Measurements from ENCODE around the gene SNX10. TPM values are rescaled to one million over a fixed set of nuclear protein-coding genes. Genes with fewer than 3 reads are reported as not detected.
A peak's percentile ranks its signal among the peaks of the same experiment; 100 is the strongest.

Gene SNX10
- total and polyA plus RNA-seq, 9 donors = 1.2 to 3.3 (median 1.6) TPM

GRCh38 chr7:26365077-26365900, 73.6 kb downstream of the SNX10 start:
- Histone ChIP-seq H3K4me3 (ENCODE audit: low read length) (no peak overlapping the region), H3K9me3 (replicated peaks; ENCODE audit: control insufficient read depth, low read depth, low read length) (no peaks in the 10 kb centered on the region), H3K27ac (ENCODE audit: low read length) (no peak overlapping the region), H3K27me3 (ENCODE audit: control insufficient read depth, insufficient read depth, low read length) (no peaks in the 10 kb centered on the region), H3K36me3 (ENCODE audit: control insufficient read depth, insufficient read depth, low read length) (no peaks in the 10 kb centered on the region), H3K4me1 (ENCODE audit: control insufficient read depth, insufficient read depth, low read length) (no peaks in the 10 kb centered on the region)
- 24% methylated on average over 6 of the region's 13 CpGs for WGBS (ENCODE audit: insufficient coverage)
- peak; percentile 90 for DNase-seq

- H3K36me3 ChIP-seq (ENCODE audit: control insufficient read depth, insufficient read depth, low read length) = no peaks in the 10 kb centered on the region
- no peaks in the 10 kb centered on the region for H3K9me3 ChIP-seq (replicated peaks; ENCODE audit: control insufficient read depth, low read depth, low read length)
- no peak for DNase-seq
- H3K4me1 ChIP-seq (ENCODE audit: control insufficient read depth, insufficient read depth, low read length) = no peaks in the 10 kb centered on the region
- no peak overlapping the region for H3K4me3 ChIP-seq (ENCODE audit: low read length)
- no peaks in the 10 kb centered on the region for H3K27me3 ChIP-seq (ENCODE audit: control insufficient read depth, insufficient read depth, low read length)
- H3K27ac ChIP-seq (ENCODE audit: low read length) = no peak overlapping the region
Measured at GRCh38 chr7:26365901-26366275, 74.2 kb downstream of the SNX10 start.

- Histone ChIP-seq H3K36me3 (ENCODE audit: control insufficient read depth, insufficient read depth, low read length) (no peaks in the 10 kb centered on the region), H3K9me3 (replicated peaks; ENCODE audit: control insufficient read depth, low read depth, low read length) (no peaks in the 10 kb centered on the region), H3K27ac (ENCODE audit: low read length) (no peak overlapping the region), H3K4me1 (ENCODE audit: control insufficient read depth, insufficient read depth, low read length) (no peaks in the 10 kb centered on the region), H3K27me3 (ENCODE audit: control insufficient read depth, insufficient read depth, low read length) (no peaks in the 10 kb centered on the region), H3K4me3 (ENCODE audit: low read length) (no peak overlapping the region)
- 89% methylated on average over 2 of the region's 6 CpGs for WGBS (ENCODE audit: insufficient coverage)
- DNase-seq = no peak
Measured at GRCh38 chr7:26367219-26367711, 75.6 kb downstream of the SNX10 start.

- H3K4me1 ChIP-seq (ENCODE audit: control insufficient read depth, insufficient read depth, low read length) = no peaks in the 10 kb centered on the region
- H3K27ac ChIP-seq (ENCODE audit: low read length) = no peak overlapping the region
- no peaks in the 10 kb centered on the region for H3K27me3 ChIP-seq (ENCODE audit: control insufficient read depth, insufficient read depth, low read length)
- WGBS (ENCODE audit: insufficient coverage) = no CpG with 5 or more reads among the region's 2 CpGs
- H3K36me3 ChIP-seq (ENCODE audit: control insufficient read depth, insufficient read depth, low read length) = no peaks in the 10 kb centered on the region
- H3K4me3 ChIP-seq (ENCODE audit: low read length) = no peak overlapping the region
- H3K9me3 ChIP-seq (replicated peaks; ENCODE audit: control insufficient read depth, low read depth, low read length) = no peaks in the 10 kb centered on the region
- DNase-seq = no peak
Measured at GRCh38 chr7:26368542-26368941, 76.9 kb downstream of the SNX10 start.

GRCh38 chr7:26369593-26369992, 77.9 kb downstream of the SNX10 start:
- no peaks in the 10 kb centered on the region for H3K9me3 ChIP-seq (replicated peaks; ENCODE audit: control insufficient read depth, low read depth, low read length)
- H3K27me3 ChIP-seq (ENCODE audit: control insufficient read depth, insufficient read depth, low read length) = peaks cover under 1% of the 10 kb centered on the region
- no peaks in the 10 kb centered on the region for H3K4me1 ChIP-seq (ENCODE audit: control insufficient read depth, insufficient read depth, low read length)
- DNase-seq = peak; percentile 84
- H3K36me3 ChIP-seq (ENCODE audit: control insufficient read depth, insufficient read depth, low read length) = no peaks in the 10 kb centered on the region
- no CpG with 5 or more reads among the region's 4 CpGs for WGBS (ENCODE audit: insufficient coverage)
- no peak overlapping the region for H3K27ac ChIP-seq (ENCODE audit: low read length)
- H3K4me3 ChIP-seq (ENCODE audit: low read length) = no peak overlapping the region

GRCh38 chr7:26370011-26370410, 78.3 kb downstream of the SNX10 start:
- Histone ChIP-seq H3K9me3 (replicated peaks; ENCODE audit: control insufficient read depth, low read depth, low read length) (no peaks in the 10 kb centered on the region), H3K27ac (ENCODE audit: low read length) (no peak overlapping the region), H3K27me3 (ENCODE audit: control insufficient read depth, insufficient read depth, low read length) (peaks cover 2% of the 10 kb centered on the region), H3K36me3 (ENCODE audit: control insufficient read depth, insufficient read depth, low read length) (no peaks in the 10 kb centered on the region), H3K4me3 (ENCODE audit: low read length) (no peak overlapping the region), H3K4me1 (ENCODE audit: control insufficient read depth, insufficient read depth, low read length) (no peaks in the 10 kb centered on the region)
- WGBS (ENCODE audit: insufficient coverage) = 80% methylated on average over 2 of the region's 5 CpGs
- DNase-seq = peak; percentile 37

- Histone ChIP-seq H3K9me3 (replicated peaks; ENCODE audit: control insufficient read depth, low read depth, low read length) (no peaks in the 10 kb centered on the region), H3K4me3 (ENCODE audit: low read length) (no peak overlapping the region), H3K4me1 (ENCODE audit: control insufficient read depth, insufficient read depth, low read length) (peaks cover 8% of the 10 kb centered on the region), H3K27me3 (ENCODE audit: control insufficient read depth, insufficient read depth, low read length) (peaks cover 17% of the 10 kb centered on the region), H3K36me3 (ENCODE audit: control insufficient read depth, insufficient read depth, low read length) (no peaks in the 10 kb centered on the region), H3K27ac (ENCODE audit: low read length) (no peak overlapping the region)
- no CpG with 5 or more reads among the region's 3 CpGs for WGBS (ENCODE audit: insufficient coverage)
- DNase-seq = no peak
Measured at GRCh38 chr7:26372249-26372648, 80.6 kb downstream of the SNX10 start.

GRCh38 chr7:26372704-26373103, 81.0 kb downstream of the SNX10 start:
- H3K36me3 ChIP-seq (ENCODE audit: control insufficient read depth, insufficient read depth, low read length) = no peaks in the 10 kb centered on the region
- H3K9me3 ChIP-seq (replicated peaks; ENCODE audit: control insufficient read depth, low read depth, low read length) = no peaks in the 10 kb centered on the region
- no peak overlapping the region for H3K4me3 ChIP-seq (ENCODE audit: low read length)
- no peak for DNase-seq
- no peak overlapping the region for H3K27ac ChIP-seq (ENCODE audit: low read length)
- WGBS (ENCODE audit: insufficient coverage) = no CpG with 5 or more reads among the region's 2 CpGs
- H3K4me1 ChIP-seq (ENCODE audit: control insufficient read depth, insufficient read depth, low read length) = peaks cover 8% of the 10 kb centered on the region
- H3K27me3 ChIP-seq (ENCODE audit: control insufficient read depth, insufficient read depth, low read length) = peaks cover 20% of the 10 kb centered on the region

- no peak overlapping the region for H3K4me3 ChIP-seq (ENCODE audit: low read length)
- WGBS (ENCODE audit: insufficient coverage) = no CpG with 5 or more reads among the region's 6 CpGs
Measured at GRCh38 chr7:26374647-26375373, 83.1 kb downstream of the SNX10 start.

GRCh38 chr7:26375726-26376174, 84.1 kb downstream of the SNX10 start:
- Histone ChIP-seq H3K36me3 (ENCODE audit: control insufficient read depth, insufficient read depth, low read length) (no peaks in the 10 kb centered on the region), H3K27ac (ENCODE audit: low read length) (no peak overlapping the region), H3K4me3 (ENCODE audit: low read length) (no peak overlapping the region), H3K4me1 (ENCODE audit: control insufficient read depth, insufficient read depth, low read length) (peaks cover 8% of the 10 kb centered on the region), H3K27me3 (ENCODE audit: control insufficient read depth, insufficient read depth, low read length) (peaks cover 31% of the 10 kb centered on the region), H3K9me3 (replicated peaks; ENCODE audit: control insufficient read depth, low read depth, low read length) (no peaks in the 10 kb centered on the region)
- WGBS (ENCODE audit: insufficient coverage) = 10% methylated on average over 9 of the region's 14 CpGs
- DNase-seq = no peak

More at GRCh38 chr7:26374647-26375373, 83.1 kb downstream of the SNX10 start:
- Histone ChIP-seq H3K4me1 (ENCODE audit: control insufficient read depth, insufficient read depth, low read length) (peaks cover 8% of the 10 kb centered on the region), H3K9me3 (replicated peaks; ENCODE audit: control insufficient read depth, low read depth, low read length) (no peaks in the 10 kb centered on the region), H3K36me3 (ENCODE audit: control insufficient read depth, insufficient read depth, low read length) (no peaks in the 10 kb centered on the region), H3K27me3 (ENCODE audit: control insufficient read depth, insufficient read depth, low read length) (peaks cover 28% of the 10 kb centered on the region), H3K27ac (ENCODE audit: low read length) (no peak overlapping the region)
- no peak for DNase-seq

Measured in muscle of leg (tissue), 11 donors.